Transverse colon (tissue), 4 donors: ENCODE measurements around the gene YDJC. TPM values are rescaled to one million over a fixed set of nuclear protein-coding genes. Genes with fewer than 3 reads are reported as not detected.
"Not testable (repeated sequence)": the region's sequence is repeated elsewhere in the genome, so short reads cannot be mapped to it uniquely, and the experiment has no call there.

Experiments
- DNase-seq: peaks from one replicate; pipeline ENCODE4 v3.0.0-alpha.2; 2019
- H3K27ac ChIP-seq, 4 donors: fragments of 200-600 bp; sonication (generic); 2 replicates each; pipeline ENCODE4 v1.5.1; 2016 to 2018; ENCODE audit warnings: inconsistent platforms in 4 of 4
- H3K27me3 ChIP-seq: fragments of 200-600 bp; sonication (generic); 2 replicates; pipeline ENCODE4 v1.5.1; 2017; ENCODE audit warnings: inconsistent platforms
- H3K36me3 ChIP-seq, 4 donors: fragments of 200-600 bp; sonication (generic); 2 replicates each; pipeline ENCODE4 v1.5.1; 2017 to 2019; ENCODE audit warnings: inconsistent platforms in 4 of 4
- H3K4me1 ChIP-seq, 4 donors: fragments of 200-600 bp; sonication (generic); 2 replicates each; pipeline ENCODE4 v1.5.1; 2017 to 2020; ENCODE audit warnings: inconsistent platforms in 4 of 4
- H3K4me3 ChIP-seq, 4 donors: fragments of 200-600 bp; sonication (generic); 1 replicate in 1 of 4; 2 replicates in 3 of 4; pipeline versions ENCODE4 v1.5.1 to v1.6.1; 2017 to 2019; ENCODE audit warnings: inconsistent platforms in 4 of 4
- H3K9me3 ChIP-seq, 2 donors: fragments of 200-600 bp; sonication (generic); 2 replicates each; pipeline ENCODE4 v1.5.1; 2017 to 2019; ENCODE audit warnings: inconsistent platforms in 2 of 2
- EP300 ChIP-seq: sonication (generic); formaldehyde crosslinking; IDR thresholded peaks from one replicate; pipeline ENCODE4 v1.6.1; 2017; ENCODE audit warnings: antibody characterized with exemption, low read depth
- POLR2A ChIP-seq: fragments of 450-650 bp; IDR thresholded peaks from one replicate; pipeline ENCODE4 v1.6.1; 2016; ENCODE audit warnings: antibody characterized with exemption, mild to moderate bottlenecking, moderate library complexity
- POLR2AphosphoS5 ChIP-seq, 3 donors: sonication (generic); formaldehyde crosslinking; IDR thresholded peaks; one replicate each; pipeline ENCODE4 v1.6.1; 2016; ENCODE audit warnings: antibody characterized with exemption in 3 of 3
- WGBS, 2 donors: methylation state at CpG; one replicate each; pipeline ENCODE4 v1.1.5; 2018; ENCODE audit warnings: low coverage in 1 of 2; 5-methylcytosine and 5-hydroxymethylcytosine counted together
- in situ Hi-C, 4 donors: fragments of 200-750 bp; cut with MboI; loops; one replicate each; pipeline versions ENCODE4 v1.15.0 to v1.15.1; 2017; ENCODE audit warnings: low sequenced_read_pairs in 3 of 4, low pct_ligation_motif_present in 1 of 4, low pct_unique_long_range_greater_than_20kb in 1 of 4
- intact Hi-C: fragments of 100-400 bp; cut with DNase I; formaldehyde crosslinking; loops from one replicate; pipeline ENCODE4 v1.15.1; 2023; ENCODE audit warnings: low total_unique reads
- total RNA-seq, 4 donors: library from RNA; depleted of rRNA; stranded (reverse); fragments of >200 nt; gene quantifications; one replicate each; pipeline ENCODE4 v1.1.0, GENCODE V29; 2016
- TF ChIP-seq, protein P1 (sequence below), 5 experiments: fragments of 200-600 bp in 3 of 5; fragments of 450-650 bp in 2 of 5; sonication (generic) in 3 of 5; IDR thresholded peaks; 1 replicate in 2 of 5; 2 replicates in 3 of 5; pipeline ENCODE4 v1.5.1; 2016 to 2017; ENCODE audit warnings: antibody characterized with exemption in 5 of 5, inconsistent platforms in 3 of 5, mild to moderate bottlenecking in 2 of 5, moderate library complexity in 1 of 5

The YDJC gene
- total RNA-seq, 4 donors from 2014 or later: 43.3 to 112 (median 69.5) TPM

DNA sequence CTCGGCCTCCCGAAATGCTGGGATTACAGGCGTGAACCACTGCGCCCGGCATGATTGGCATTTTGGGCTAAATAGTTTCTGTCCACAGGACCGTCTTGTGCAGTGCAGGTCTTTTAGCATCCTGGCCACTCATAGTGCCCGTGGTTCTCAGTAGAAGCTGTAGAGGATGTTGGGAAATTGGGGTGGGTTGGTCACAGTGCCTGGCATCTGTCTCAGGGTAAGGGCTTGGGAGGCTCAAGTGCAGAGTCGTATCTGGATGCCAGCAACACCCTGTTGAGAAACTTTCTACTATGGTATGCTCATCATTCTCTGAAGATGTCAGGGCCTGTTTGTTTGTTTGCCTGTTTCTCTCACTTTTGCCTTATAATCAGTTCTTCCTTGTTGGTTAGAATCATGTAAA lies 40.4 kb downstream of the YDJC start:
- Histone ChIP-seq H3K36me3 (peaks cover 0 to 18% (median 8%) of the 10 kb centered on the region in 4 donors), H3K4me1 (peaks cover 7 to 50% (median 19%) of the 10 kb centered on the region in 4 donors), H3K27me3 (no peaks in the 10 kb centered on the region), H3K4me3 (no peak overlapping the region), H3K9me3 (no peaks in the 10 kb centered on the region), H3K27ac (no peak overlapping the region)
- TF ChIP-seq POLR2A (no peak), POLR2AphosphoS5 (IDR thresholded peaks at IDR 0.05) (no peak), EP300 (no peak)
- TF ChIP-seq, protein P1, sequence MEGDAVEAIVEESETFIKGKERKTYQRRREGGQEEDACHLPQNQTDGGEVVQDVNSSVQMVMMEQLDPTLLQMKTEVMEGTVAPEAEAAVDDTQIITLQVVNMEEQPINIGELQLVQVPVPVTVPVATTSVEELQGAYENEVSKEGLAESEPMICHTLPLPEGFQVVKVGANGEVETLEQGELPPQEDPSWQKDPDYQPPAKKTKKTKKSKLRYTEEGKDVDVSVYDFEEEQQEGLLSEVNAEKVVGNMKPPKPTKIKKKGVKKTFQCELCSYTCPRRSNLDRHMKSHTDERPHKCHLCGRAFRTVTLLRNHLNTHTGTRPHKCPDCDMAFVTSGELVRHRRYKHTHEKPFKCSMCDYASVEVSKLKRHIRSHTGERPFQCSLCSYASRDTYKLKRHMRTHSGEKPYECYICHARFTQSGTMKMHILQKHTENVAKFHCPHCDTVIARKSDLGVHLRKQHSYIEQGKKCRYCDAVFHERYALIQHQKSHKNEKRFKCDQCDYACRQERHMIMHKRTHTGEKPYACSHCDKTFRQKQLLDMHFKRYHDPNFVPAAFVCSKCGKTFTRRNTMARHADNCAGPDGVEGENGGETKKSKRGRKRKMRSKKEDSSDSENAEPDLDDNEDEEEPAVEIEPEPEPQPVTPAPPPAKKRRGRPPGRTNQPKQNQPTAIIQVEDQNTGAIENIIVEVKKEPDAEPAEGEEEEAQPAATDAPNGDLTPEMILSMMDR (IDR thresholded peaks at IDR 0.05): no peak
- intact Hi-C loops (no loop called here), in situ Hi-C loops (loop anchor here in 2 of 4 donors (25.0 kb wide), 2 partner anchors 123 to 502 kb away; no protein-coding TSS in a partner anchor)
- WGBS, 2 donors: 87% methylated on average over 8 of the region's 8 CpGs; no CpG with 5 or more reads in 1 of the 2 donors
- DNase-seq: no peak

DNA sequence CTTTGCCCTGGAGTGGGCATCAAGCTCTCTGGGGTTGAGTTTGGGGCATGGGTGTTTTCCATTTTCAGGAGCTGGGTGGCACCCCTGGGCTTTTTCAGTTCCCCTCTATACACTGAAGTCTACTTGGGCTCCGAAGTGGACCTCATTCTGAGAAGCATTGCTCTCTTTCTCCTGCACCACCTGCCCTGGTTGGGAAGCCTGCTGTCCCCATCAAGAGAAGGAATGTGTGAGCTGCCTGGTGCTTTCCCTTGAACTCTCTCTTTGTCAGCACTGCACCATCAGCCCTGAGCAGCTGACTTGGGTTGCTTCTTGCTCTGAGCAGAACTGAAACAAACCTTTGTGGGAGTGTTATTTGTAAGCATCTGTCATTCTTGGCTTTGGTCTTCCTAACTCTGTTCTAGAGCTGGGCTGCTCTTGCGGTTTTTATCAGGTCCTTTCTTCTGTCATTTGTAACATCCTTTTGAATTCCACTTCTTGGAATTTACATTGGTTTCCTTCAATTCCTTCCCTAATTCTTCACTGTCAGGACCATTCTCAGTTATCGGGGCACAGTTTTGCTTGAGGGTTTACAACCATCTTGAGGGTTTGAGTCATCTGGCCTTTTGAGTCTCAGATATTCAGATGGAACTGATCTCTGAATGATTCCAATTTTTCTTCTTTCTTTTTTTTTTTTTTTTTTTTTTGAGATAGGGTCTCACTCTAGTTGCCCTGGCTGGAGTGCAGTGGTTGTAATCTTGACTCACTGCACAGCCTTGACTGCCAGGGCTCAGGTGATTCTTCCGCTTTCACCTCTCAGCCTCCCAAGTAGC lies 41.8 kb downstream of the YDJC start:
- Histone ChIP-seq H3K27ac (no peak overlapping the region), H3K36me3 (peaks cover 0 to 5% (median 1%) of the 10 kb centered on the region in 4 donors), H3K27me3 (no peaks in the 10 kb centered on the region), H3K4me3 (no peak overlapping the region), H3K9me3 (no peaks in the 10 kb centered on the region), H3K4me1 (peaks cover 7 to 57% (median 20%) of the 10 kb centered on the region in 4 donors)
- intact Hi-C loops: no loop called here
- in situ Hi-C loops: loop anchor here in 2 of 4 donors (25.0 kb wide), 2 partner anchors 124 to 501 kb away; no protein-coding TSS in a partner anchor
- WGBS, 2 donors: 60 to 61% methylated on average over 3 to 4 of the region's 4 CpGs
- DNase-seq: peak; percentile 22
- TF ChIP-seq, protein P1 (IDR thresholded peaks at IDR 0.05): no peak
- no peak for TF ChIP-seq EP300
- no peak for TF ChIP-seq POLR2A
- TF ChIP-seq POLR2AphosphoS5 (IDR thresholded peaks at IDR 0.05): no peak

DNA sequence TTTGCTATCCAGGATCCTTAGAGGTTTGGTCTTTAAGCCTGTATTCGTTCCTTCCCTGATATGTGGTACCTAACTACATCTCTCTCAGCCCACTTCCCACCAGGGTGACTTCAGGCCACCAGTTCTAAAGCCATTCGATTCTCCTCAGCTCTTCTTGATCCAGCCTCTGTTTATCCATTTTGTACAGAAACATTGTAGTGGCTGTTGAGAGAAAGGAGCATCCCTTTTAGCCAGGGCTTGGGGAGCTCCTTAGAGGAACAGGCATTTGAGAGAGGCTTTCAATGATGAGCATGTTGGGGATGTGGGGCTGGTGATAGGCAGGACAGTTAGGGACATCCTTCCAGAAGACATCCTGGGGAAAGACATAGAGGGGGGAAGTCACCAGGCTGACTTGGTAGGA lies 44.4 kb downstream of the YDJC start:
- Histone ChIP-seq H3K27me3 (no peaks in the 10 kb centered on the region), H3K27ac (no peak overlapping the region), H3K36me3 (no peaks in the 10 kb centered on the region), H3K4me1 (peaks cover 7 to 57% (median 20%) of the 10 kb centered on the region in 4 donors), H3K4me3 (no peak overlapping the region), H3K9me3 (no peaks in the 10 kb centered on the region)
- no peak for DNase-seq
- intact Hi-C loops (no loop called here), in situ Hi-C loops (loop anchor here in 2 of 4 donors (25.0 kb wide), 2 partner anchors 127 to 498 kb away; no protein-coding TSS in a partner anchor)
- 81 to 88% methylated on average over 1 to 2 of the region's 2 CpGs for WGBS, 2 donors
- TF ChIP-seq, protein P1 (IDR thresholded peaks at IDR 0.05): no peak
- no peak for TF ChIP-seq POLR2A
- TF ChIP-seq EP300: no peak
- no peak for TF ChIP-seq POLR2AphosphoS5 (IDR thresholded peaks at IDR 0.05)

DNA sequence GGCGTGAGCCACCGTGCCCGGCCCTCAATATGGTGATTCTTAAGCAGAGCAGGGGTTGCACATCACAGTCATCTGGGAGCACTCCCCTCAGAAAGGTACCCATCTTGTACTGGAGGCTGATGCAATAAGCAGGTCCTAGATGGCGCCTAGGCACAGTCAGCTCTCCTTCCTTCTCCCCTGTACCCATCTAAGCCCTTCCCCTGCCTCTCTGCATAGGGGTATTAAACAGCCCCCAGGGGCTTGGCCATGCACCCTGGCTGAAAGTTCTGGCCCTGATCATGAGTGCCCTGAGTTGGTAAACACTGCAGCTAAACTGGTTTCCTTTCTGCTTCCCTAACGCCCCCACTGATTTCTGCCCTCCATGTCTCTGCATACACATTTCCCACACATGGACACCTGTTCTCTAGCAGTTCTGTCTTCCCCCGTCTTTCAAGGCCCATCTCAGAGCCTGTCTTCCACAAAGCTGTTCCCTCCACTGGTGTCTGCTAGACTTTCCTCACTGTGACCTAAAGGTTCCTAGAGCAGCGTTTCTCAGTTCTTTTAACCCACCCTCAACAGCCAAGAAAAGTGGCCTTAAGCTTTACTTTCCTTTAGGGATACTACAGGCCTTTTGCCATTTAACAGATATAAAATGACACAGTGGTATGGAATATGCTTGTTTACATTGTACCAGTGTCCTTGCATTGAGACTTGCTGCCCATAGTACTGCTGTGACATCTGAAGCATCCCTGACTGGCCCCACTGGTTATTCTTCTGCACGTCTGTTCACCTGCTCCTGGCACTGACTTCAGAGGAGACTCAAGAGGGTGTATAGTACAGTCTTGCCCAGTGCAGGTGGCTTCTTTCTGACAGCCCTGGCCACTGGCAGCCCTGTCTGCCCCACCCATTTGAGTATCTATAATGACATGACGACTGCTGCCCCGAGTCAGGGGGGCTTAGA lies 46.8 kb downstream of the YDJC start:
- 67 to 69% methylated on average over 1 to 10 of the region's 10 CpGs for WGBS, 2 donors
- Histone ChIP-seq H3K4me1 (peaks cover 15 to 64% (median 23%) of the 10 kb centered on the region in 4 donors), H3K27ac (no peak overlapping the region), H3K9me3 (no peaks in the 10 kb centered on the region), H3K4me3 (no peak overlapping the region), H3K36me3 (no peaks in the 10 kb centered on the region), H3K27me3 (no peaks in the 10 kb centered on the region)
- intact Hi-C loops: no loop called here
- DNase-seq: no peak
- TF ChIP-seq POLR2AphosphoS5 (IDR thresholded peaks at IDR 0.05) (no peak), EP300 (no peak), POLR2A (no peak)
- TF ChIP-seq, protein P1 (IDR thresholded peaks at IDR 0.05): no peak
- in situ Hi-C loops: loop anchor here in 2 of 4 donors (25.0 kb wide), 2 partner anchors 129 to 496 kb away; no protein-coding TSS in a partner anchor

DNA sequence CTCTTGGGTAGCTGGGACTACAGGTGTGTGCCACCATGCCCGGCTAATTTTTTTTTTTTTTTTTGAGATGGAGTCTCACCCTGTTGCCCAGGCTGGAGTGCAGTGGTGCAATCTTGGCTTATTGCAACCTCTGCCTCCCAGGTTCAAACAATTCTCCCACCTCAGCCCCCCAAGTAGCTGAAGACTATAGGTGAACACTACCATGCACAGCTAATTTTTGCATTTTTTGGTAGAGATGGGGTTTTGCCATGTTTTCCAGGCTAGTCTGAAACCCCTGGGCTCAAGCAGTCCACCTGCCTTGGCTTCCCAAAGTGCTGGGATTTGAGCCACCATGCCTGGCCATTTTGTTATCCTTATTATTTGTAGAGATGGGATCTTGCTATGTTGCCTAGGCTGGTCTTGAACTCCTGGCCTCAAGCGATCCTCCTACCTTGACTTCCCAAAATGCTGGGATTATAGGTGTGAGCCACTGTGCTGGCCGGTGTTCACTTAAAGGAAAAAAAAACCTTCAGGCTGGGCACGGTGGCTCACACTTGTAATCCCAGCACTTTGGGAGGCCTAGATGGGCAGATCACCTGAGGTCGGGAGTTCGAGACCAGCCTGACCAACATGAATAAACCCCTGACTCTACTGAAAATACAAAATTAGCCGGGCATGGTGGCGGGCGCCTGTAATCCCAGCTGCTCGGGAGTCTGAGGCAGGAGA lies 48.7 kb downstream of the YDJC start:
- peaks cover 17 to 69% (median 27%) of the 10 kb centered on the region in 4 donors for H3K4me1 ChIP-seq
- WGBS, 2 donors: 83 to 89% methylated on average over 1 to 10 of the region's 10 CpGs
- intact Hi-C loops, H3K36me3 ChIP-seq, H3K9me3 ChIP-seq, H3K27ac ChIP-seq, H3K27me3 ChIP-seq, DNase-seq, H3K4me3 ChIP-seq: not testable (repeated sequence)
- in situ Hi-C loops: loop anchor here in 2 of 4 donors (25.0 kb wide), 2 partner anchors 131 to 494 kb away; no protein-coding TSS in a partner anchor
